Stimulated activated CD4-positive, alpha-beta T cell treated with anti-CD3 and anti-CD28 coated beads, TNF-alpha, amount 100 ng/mL, for 4 hours (primary cell): ENCODE data around the gene SEC61G.

Experiments
- DNase-seq, 3 experiments: peaks; one replicate each; pipeline ENCODE4 v3.0.0-alpha.2; 2020; ENCODE audit warnings: low read depth in 3 of 3

Gene SEC61G

GRCh38 chr7:54764861-54765260 lies 5.8 kb upstream of the SEC61G start:
- no peak for DNase-seq

DNA sequence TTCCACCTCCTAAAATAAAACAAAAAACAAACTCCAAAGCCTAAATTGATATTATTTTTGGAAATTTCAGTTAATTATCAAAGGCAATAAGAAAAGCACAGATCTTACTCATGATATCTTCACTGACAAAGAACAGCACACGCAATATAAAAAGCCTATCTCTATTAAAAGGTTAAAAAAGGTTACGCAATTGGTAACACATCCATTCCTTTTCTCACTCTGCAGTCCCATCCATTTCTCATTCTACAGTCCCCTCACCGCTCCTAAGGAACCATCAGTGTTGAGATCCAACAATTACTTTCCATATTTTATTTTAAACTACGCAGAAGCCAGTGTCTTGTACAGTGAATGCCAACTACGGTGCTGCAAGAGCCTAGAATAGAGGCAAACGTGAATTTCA lies 1.3 kb downstream of the SEC61G start:
- no peak for DNase-seq

- DNase-seq: no peak
Observed at GRCh38 chr7:54749200-54749599, 9.8 kb downstream of the SEC61G start.

- DNase-seq: no peak
Observed at GRCh38 chr7:54747234-54747633, 11.8 kb downstream of the SEC61G start.

GRCh38 chr7:54743580-54743979 lies 15.4 kb downstream of the SEC61G start:
- no peak for DNase-seq

DNA sequence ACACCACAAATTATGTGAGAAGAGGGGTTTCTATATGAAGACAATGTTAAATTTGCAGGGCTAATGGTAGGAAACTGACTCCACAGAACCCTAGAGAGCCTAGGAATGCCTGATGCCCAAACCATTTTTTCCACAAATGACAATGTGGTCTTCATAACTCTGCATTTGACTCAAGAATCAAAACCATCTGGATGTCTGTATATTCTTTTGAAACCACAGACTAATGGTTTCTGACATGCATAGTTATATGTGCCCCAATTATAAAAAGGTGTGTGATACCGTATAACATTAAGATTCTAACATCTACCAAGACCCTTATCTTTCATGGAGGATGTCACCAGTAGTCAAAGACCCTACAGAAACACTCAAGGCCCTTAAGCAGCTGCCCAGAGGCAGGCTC lies 20.3 kb downstream of the SEC61G start:
- no peak for DNase-seq

- no peak for DNase-seq
Observed at GRCh38 chr7:54729107-54729506, 29.9 kb downstream of the SEC61G start.

DNA sequence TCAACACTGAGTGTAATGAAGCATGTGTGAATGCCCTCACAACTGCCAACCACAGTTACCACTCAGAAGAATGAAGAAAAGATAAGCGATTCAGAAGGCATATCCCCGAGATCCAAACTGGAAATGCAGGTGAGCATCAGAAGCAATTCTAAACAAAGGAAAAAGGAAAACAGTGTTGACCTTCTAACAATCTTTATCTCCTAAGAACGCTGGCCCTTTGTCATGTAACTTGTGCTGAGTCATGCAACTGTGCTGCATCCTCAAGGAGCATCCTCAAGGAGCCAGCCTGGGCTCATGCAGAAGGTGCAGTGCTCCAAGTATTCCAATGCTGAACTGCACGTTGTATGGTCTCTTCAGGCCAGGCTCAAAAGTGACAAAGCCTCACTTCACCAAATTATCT lies 30.6 kb downstream of the SEC61G start:
- no peak for DNase-seq

GRCh38 chr7:54725255-54725654 lies 33.8 kb downstream of the SEC61G start:
- DNase-seq: no peak

GRCh38 chr7:54722502-54722901 lies 36.5 kb downstream of the SEC61G start:
- no peak for DNase-seq

DNA sequence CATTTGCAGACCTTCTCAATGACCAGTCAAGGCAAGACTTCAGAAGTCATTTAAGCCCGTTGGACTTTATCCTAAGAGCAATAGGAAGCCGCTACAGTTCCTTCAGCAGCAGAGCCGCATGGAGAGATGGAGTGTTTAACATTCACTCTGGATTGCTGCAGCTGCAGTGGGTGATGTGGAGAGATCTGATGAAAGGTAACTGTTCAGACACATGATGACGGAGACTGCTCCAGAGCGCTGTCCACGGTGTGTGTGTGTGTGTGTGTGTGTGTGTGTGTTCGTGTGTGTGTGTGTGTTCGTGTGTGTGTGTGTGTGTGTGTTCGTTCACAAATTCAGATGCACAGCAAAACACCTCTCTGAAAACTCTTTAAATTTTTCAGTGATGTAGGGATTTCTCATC lies 37.0 kb downstream of the SEC61G start:
- DNase-seq: no peak

GRCh38 chr7:54719974-54720373 lies 39.0 kb downstream of the SEC61G start:
- no peak for DNase-seq

- DNase-seq: no peak
Observed at GRCh38 chr7:54719425-54719824, 39.6 kb downstream of the SEC61G start.

- no peak for DNase-seq
Observed at GRCh38 chr7:54712820-54713219, 46.2 kb downstream of the SEC61G start.

GRCh38 chr7:54711900-54712595 lies 47.0 kb downstream of the SEC61G start:
- no peak for DNase-seq

DNA sequence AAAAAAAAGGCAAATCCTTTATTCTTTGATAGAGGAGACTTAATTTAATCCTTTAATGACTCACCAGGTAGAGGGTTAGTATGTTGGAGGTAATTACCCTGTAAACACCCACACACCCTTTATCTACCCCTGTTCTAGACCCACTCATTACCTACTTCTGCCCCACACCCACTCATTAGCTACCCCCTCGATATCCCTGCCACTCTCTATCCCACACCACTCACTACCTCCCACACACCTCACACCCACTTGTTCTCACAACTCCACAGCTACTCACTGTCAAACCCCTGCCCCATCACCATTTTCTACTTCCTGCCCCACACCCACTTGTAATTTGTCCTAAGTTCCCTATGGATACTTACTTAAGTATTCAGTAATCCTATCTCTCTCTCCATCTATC lies 49.7 kb downstream of the SEC61G start:
- no peak for DNase-seq

DNA sequence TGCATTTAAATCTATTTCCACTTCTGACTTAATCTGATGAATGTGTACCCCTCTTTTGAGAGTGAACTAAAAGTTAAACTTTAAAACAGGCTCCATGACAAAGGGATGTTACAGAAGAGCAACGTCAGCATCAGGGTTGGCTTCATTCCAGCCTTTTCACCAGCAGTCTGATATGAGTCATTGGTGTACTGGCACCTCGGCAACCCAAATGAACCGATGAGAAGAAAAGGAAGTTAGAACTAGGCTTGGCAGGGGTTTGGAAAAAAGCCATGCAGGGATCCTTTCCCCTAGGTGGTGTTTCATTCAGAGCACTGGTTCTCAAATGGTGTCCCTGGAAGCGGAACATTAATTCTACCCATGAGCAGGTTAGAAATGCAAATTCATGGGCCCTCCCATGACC lies 53.6 kb downstream of the SEC61G start:
- no peak for DNase-seq

- no peak for DNase-seq
Observed at GRCh38 chr7:54704851-54705250, 54.2 kb downstream of the SEC61G start.
